ENCODE data around the gene MBNL2. TPM values are rescaled to one million over a fixed set of nuclear protein-coding genes. Genes with fewer than 3 reads are reported as not detected.

The MBNL2 gene
- total RNA-seq, 1 donor from 2014 or later, result 15.1 TPM

DNA sequence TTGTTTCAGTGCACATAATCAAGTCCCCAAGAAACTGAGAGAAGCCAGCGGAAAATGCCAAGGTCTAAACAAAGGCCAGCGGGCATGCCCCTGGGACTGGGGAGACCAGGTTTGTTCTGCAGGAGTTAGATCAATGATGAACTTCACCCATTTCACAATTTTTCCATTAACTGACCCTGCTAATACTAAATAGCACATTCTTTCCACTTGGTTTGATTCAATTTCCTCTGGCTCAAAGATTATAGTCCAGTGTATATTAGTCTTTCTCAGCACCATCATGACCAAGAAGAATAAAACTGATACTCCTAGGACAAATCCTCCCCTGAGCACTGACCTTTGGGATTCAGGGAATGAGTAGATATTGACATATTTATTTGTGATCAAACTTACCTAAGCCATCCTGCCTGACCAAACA, 66.4 kb downstream of the MBNL2 start:
- intact Hi-C loops (cut with micrococcal nuclease), result no loop called here

DNA sequence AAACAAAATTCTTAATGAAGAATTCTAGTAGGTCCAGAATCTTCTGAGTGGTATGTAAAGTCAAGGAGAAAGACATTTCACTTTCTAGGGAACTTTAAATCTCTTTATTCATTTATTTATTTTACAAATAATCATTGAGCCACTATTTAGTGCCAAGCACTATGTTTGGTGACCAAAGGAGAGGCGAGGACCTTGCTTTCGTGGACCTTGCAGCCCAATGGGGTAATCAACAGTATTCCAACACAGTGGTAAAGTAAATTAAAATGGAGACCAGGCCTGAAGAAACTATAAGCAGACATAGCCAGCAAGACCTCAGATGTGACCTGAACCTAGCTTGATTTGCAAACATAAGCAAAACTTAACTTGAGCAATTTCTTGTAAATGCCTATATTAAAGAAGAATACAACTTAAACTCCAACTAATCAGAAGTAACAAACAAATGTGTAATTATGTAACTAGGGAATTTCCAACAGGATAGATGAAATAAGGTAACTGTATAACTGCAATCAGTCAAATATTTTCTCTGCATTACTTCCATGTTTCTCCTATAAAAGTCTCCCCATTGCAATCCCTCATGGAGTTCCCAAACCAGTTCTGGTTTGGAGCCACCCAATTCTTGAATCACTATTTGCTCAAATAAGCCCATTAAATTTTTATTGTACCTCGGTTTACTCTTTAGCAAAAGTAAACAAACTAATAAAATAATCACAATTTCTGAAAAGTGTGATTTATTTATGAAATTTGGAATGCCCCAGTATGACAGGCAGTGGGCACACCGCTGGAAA, 67.6 kb downstream of the MBNL2 start:
- intact Hi-C loops (cut with micrococcal nuclease), result no loop called here

DNA sequence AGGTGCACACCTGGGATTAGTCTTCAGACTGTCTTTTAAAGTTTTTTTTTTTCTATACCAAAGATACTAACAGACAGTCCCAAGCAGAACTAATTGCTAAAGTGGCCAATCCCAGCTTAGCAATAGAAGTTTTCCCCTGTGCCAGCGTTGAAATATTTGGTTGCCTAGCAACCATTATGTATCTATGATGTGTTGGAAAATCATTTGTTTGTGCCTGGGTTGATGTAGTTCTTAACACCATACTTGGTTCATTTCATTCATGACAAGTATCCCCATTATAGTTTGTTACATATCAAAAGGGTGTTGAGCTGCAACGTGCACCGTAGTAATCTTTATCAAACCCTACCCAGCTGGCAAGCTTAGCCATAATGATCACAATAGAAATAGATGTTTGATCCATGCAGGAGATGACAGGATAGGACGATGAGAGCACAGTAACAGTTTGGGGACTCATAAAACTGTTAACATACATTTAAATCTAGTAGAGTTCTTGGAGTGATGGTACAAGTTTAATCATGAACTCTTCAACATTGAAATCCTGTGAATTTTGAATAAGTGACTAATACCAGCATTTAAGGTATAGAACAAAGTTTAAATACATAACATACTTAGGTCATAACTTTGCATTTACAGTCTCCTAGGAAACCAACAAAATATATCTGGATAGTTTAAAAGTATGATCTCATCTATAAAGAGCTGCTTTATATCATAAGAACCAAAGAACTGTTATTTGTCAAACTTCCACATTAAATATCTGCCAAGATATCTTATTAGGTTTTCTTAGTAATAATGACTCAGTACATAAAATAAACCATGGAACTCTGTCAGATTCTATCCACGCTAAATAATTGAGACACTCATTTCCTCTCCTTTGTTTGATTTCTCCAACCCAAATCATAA, 73.4 kb downstream of the MBNL2 start:
- intact Hi-C loops (cut with micrococcal nuclease), result no loop called here

DNA sequence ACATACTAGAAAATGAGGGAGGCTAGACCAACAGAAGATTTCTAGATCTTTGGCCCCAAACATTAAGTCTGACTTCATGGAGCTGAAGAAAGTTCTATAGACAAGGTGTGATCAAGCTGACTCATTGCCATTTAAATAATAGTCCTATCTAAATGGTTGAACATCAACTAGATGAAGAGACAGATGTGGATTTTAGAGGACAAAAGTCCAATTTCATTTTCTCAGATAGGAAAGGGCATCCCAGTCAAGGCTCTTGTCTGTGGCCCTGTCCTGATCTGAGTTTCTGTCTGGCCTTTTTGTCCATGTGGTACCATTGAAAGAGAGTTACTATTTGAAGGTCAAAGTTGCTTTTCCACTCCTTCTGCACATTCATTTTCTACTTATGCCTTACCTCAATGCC, 74.6 kb downstream of the MBNL2 start:
- intact Hi-C loops (cut with micrococcal nuclease), result no loop called here

DNA sequence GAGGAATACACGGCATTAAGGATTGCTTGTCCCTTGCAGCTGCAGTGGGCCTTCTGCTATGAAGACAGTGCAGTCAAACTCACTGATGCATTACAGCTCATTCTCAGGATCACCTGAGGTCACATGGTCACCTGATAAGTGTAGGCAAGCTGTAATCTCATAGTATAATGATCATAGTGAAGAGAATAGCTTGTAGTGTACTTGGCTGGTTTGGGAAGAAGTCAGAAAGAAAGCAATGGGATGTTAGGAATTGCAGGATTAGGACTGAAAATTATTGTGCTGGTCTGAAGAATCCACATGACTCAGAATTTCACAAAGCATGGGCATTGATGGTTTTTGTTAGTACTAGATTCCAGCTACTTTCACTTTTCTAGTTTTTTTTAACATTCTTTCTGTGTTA, 76.7 kb downstream of the MBNL2 start:
- intact Hi-C loops (cut with micrococcal nuclease), result no loop called here

DNA sequence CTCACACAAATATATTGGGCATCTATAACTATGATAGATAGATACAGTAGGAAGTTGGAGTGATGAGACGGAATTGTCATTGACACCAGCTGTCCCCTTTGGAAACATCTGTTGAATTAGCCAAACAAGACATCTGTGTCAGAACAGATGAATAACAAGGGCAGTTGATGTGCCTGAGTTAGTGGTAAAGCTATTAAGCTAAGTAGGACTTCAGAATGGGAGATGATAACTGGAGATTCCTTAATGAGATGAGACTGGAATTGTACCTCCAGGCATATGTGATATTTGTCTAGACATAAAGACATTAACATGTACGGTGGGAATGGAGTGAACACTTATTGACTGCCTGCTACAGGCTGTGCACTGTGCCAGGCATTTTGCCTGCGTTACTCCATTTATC, 78.7 kb downstream of the MBNL2 start:
- intact Hi-C loops (cut with micrococcal nuclease), result no loop called here

DNA sequence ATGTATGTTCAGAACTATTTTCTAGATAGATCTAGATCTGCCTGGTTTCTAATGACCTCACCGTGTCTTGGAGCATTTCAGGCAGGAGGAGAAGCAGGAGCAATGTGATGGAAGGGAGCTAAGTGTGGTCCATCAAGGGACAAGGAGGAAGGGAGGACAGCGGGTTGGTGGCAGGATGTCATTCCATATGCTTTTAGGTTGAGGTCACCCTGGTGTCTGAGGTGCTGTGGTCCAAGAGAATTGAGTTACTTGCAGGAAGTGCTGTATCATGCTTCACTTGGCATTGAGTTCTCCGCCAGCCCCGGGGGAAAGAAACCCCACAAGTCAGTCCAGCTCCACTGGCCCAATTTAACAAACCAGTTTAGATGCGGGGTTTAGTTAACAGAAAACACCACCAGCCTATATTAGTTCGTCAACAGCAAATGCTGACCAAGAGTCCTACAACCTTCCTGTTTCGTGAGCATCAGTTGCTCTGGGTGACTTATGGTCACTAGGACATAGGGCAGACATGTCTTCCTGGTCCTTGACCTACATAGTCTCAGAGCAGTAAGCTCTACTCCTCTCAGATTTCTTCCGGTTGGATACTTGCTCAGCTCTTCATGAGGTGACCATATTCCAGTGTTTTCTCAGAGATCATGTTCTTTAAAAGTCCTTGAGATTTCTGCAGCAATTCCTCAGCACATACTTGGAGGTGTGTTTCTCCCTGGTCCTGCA, 79.4 kb downstream of the MBNL2 start:
- intact Hi-C loops (cut with micrococcal nuclease), result no loop called here

DNA sequence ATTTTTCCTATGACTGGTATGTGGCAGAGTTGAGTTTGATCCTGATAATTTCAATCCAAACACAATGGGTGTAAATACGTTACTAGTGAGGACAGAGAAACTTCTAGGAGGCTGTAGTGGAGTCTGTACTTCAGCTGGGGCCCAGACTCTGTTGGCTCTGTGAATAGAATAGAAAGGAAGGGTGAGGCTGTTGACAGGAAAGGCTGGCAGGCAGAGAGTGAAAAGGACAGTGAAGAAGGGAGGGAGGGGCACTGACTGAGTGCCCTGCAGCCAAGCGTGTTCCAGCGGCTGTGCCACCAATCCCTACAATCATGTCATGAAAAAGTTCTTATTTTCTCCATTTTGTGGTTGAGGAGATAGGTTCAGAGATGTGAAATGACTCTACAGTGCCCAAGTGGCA, 80.5 kb downstream of the MBNL2 start:
- intact Hi-C loops (cut with micrococcal nuclease), result no loop called here

DNA sequence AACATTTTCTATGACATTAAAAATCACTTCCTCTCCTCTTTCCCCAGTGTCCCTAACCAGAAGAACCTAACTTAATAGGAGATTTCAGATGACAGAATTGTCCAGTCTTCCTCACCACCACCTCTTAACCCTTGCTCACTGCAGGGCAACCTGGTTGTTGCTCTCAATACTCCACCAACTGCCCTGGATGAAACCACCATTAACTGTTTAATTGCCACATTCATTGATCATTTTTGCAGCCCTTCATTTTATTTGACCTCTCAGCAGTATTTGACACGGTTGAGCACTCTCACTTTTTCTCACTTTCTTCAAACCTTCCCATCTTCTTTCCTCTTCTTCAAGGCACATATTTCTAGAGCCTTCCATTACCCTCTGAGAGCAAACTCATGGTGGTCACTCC, 84.0 kb downstream of the MBNL2 start:
- intact Hi-C loops (cut with micrococcal nuclease), result no loop called here

DNA sequence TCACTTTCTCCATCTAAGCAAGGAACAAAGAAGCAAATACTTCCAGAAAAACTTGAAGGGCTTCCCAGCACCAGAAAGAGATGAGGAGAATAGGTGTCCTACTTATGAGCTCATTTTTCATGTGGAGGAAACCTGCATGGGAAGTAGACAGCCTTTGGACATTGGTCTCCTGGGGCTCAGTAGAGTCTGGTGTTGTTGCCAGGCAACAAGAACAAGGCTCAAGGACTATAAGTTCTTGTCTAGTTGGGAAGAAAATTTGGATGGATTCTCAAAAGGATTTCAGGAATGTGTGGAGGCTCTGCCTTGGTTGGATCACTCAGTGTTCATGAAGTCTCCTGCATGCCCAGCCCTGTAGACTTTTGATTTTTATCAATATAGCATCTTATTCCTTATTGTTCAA, 84.5 kb downstream of the MBNL2 start:
- intact Hi-C loops (cut with micrococcal nuclease), result no loop called here

DNA sequence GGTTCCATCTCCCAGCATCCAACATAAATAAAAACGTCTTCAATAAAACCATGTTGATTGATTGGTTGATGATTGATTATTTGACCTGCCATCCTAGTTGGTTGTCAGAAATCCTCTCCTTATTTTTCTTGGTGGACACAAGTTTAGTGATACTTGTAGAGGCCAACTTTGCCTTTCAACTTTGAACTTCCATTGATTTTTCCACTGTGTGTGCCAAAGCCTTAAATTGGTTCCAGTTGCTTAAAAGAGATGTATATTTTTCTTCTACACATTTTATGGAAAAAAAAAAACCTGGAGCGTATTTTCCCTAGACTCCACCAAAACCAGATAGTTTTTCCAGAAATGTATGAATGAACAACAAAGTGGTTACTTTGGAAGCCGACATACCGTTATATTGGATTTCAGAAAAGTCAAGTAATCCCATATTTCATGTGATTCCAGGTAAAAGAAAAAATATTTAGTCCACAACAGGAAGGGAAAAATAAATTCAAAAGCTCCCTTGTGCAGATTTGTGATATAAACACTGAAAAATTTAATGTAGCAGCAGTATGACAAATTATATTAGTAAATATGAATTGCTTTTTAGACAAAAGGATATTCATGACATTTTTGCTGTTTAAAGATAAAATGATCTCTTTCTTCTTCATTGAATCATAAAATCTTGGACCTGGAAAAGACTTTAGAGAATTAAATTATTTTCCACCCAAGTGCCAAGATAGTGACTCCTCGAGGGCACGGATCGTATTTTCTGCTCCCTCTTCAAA, 85.2 kb downstream of the MBNL2 start:
- intact Hi-C loops (cut with micrococcal nuclease), result no loop called here

DNA sequence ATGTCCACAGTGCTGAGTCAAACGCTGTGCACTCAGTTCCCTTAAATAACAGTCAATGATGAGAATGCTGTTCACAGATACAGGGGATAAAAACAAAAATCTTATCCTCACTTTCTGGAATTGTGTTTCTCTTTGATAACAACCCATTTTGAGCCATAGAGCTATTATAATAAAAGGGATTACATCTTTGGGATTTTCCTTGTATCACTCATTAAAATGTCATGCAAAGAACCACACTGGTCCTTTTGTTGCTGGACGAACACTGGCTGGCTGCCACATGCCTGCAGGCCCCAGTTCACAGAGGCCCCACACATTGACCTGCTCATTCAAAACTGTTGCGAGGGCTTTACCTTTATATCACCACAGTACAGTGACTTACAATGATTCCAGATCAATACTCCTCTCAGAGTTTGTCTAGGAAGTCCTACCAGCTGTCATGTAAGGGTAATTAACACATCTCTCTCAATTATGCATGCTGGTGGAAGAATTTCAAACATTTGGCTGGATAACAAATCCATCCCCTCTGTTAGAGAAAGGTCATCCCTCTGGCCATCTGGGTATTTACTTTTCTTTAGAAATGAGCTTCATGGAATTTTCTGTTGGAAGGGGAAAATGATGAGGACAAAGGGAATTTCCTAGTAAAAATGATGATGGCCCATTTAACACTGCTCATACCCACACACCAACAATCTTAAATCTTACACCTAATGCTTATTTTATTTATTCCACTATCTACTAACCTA, 85.9 kb downstream of the MBNL2 start:
- intact Hi-C loops (cut with micrococcal nuclease), result no loop called here

DNA sequence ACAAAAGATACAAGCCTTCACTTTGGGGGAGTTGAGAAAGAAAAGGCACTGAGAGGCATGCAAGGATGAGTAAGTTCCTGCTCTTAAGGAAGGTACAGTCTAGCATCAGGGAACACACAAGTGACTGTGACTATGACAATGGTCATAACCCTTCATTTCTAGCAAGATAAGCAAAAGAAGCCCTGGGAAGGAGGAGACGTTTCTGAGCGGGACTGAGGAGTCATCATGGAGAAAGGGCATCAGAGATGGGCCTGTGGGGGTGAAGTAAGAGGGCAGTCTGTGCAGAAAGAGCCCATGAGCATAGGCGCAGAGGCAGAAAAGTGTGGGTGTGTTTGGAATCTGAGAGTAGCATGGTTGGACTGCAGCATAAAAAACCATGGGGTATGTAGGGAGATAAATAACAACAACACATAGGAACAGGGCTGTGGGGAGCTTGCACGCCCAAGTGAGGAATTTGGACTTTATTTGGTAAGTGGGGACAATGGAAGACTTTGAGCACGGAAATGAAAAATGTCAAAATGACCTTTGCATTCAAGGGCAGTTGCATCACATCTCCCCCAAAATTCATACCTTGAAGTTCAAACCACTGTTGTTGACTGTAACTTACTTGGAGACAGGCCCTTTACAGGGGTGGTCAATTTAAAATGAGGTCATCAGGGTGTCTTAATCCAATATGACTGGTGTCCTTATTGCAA, 86.7 kb downstream of the MBNL2 start:
- intact Hi-C loops (cut with micrococcal nuclease), result no loop called here

DNA sequence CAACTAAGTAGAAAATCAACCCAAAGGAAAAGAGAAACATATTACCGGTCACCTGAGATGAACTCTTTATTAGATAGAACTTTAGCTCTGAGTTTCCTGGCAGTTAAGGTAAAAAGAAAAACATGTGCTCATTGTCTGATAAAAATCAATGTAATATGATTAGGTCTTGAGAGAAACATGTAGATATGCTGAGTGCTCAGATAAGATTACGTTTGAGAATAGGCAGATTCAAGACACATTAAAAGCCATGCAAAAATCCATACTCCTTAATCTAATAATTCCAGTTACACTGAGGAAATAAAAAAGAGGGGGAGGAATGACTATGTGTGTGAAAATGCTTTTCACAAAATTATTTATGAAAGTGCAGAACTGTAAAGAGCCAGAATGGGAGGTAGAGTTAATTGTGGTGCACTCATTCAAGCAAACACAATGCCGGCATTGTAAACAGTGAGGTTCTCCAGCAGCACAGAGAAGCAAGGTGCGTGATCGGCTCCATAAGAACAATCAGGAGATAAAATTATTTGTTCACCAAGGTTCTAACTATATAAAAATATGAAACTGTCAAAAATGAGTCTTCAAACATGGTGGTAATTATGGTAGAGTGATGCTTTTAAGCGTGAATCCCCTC, 88.8 kb downstream of the MBNL2 start:
- intact Hi-C loops (cut with micrococcal nuclease), result no loop called here

DNA sequence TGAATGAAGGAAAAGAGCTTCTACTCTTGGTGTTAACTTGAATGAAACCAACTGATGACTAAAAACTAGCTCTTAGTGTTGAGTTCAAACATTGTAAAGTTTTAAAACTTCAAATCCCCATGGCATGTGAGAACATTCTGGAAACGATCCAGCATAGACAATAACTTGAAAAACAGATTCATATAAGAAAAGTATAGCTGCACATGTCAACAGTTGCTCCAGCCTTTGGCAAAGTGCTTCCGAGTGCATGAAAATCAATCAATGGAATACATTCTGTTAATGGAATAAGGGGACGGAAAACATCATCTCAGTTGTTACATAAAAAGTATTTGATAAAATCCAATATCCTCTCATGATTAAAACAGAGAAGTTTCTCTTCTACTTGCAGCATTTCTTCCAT, 89.8 kb downstream of the MBNL2 start:
- intact Hi-C loops (cut with micrococcal nuclease), result no loop called here

DNA sequence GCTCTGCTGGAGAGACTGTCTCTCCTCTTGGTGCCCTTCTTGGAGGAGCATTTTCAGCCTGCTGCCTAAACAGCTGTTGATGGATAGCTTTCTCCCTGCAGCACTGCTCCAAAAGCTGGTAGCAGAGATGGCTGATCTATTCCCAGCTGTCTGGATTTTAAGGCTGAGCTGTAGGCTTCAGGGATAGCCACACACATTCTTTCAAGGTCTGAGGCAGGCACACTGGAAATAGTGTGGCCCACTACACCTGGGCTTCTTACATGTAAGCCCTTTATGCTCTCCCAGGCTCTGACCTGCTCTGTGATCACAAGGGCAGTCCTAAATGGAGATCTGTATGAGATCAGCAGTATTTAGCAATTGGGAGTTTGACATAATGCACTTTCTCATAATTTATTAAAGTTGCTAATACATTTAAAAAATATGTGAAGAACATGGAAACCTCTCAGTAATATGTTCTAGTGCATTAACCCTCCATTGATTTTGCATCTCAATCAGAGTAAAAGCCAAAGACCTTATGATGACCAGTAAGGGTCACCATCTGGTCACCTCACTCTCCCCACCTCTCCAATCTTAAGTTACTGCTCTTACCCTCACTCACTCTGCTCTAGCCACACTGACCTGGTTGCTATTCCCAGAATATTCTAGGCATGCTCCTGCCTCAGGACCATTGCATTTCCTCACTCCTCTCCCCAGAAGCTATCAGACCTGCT, 91.6 kb downstream of the MBNL2 start:
- intact Hi-C loops (cut with micrococcal nuclease), result no loop called here

DNA sequence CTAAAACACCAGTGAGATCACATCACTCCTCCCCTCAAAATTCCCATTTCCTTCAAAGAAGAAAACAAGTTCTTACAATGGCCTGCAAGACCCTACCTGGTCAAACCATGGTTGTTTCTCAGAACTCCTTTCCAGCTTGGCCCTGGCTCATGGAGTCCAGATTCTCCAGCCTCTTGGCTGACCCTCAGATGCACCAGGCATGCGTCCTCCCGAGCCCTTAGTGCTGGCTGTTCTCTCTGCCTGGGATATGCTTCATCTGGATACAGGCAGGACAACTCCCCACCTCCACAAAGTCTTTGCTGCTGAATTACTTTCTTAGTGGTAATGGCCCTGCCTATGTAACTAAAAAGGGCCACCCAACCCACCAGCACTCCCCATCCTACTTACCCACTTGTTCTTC, 94.3 kb downstream of the MBNL2 start:
- intact Hi-C loops (cut with micrococcal nuclease), result no loop called here

DNA sequence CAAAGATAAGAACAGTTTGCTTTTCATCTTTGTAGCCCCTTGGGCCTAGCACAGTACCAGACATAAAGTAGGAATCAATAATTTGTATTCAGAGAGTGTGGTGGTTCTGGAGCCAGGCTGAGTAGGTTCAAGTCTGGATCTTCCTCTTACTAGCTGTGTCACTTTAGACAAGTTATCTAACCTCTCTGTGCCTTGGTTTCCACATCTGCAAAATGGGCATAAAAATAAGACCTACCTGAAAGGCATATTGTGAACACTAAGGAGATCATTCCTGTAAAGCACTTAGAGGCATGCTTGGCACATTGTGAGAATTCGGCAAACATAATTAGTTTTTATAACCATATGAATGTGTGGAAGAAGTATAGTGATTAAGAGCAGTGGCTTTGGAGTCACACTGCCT, 95.8 kb downstream of the MBNL2 start:
- intact Hi-C loops (cut with micrococcal nuclease), result no loop called here

DNA sequence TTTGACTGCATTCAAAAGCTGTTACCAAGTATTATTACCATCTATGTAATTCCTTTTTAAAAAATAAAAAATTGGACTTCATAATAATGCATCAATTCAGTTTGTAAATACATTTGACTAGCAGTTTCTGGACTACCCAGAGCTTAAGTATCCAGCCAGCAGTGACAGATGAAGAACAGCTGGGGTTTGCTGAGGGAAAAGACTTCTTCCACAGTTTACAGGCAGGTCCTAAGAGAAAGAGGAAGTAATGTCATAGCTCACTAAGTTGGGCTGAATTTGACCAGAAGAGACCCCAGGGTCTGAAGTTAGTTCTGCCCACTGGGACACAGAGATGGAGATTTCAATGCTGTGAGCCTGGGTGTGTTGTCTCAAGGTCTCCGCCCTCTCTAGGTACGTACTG, 96.4 kb downstream of the MBNL2 start:
- intact Hi-C loops (cut with micrococcal nuclease), result no loop called here
